Measurements from ENCODE around the gene PPFIA4.

The PPFIA4 gene

DNA sequence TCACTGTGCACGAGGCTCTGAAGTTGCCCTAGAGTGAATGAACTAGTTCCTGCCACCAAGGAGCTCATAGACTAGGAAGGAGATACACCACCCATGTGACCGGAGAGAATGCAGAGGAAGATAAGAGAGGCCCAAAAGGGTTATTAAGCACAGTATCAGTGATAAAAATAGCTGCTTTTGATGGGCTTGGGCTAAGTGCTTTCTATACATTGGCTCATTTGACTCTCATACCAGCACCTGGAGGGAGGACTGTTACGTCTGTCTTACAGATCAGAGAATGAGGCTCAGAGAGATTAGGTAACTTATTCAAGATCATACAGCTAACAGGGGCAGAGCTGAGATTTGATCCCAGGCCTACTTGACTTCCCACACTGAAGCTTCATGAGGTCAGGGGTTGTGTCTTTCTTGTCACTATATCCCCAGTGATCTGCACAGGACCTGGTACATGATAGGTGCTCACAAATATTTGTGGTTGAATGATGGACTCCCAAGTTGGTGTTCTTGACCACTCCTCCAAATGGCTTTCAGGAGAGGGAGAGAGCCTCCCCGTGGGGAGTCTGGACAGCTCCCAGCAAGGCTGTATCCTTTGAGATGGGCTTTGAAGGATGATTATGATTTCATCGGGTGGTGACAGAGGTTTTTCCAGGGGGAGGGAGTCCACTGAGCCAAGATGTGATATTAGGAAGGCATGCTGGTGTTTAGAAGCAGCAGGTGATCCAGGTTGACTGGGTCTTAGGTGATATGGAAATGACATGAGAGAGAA is 14.4 kb downstream of the PPFIA4 start:
- no peak for DNase-seq (ENCODE audit: low read depth, low spot score)

DNA sequence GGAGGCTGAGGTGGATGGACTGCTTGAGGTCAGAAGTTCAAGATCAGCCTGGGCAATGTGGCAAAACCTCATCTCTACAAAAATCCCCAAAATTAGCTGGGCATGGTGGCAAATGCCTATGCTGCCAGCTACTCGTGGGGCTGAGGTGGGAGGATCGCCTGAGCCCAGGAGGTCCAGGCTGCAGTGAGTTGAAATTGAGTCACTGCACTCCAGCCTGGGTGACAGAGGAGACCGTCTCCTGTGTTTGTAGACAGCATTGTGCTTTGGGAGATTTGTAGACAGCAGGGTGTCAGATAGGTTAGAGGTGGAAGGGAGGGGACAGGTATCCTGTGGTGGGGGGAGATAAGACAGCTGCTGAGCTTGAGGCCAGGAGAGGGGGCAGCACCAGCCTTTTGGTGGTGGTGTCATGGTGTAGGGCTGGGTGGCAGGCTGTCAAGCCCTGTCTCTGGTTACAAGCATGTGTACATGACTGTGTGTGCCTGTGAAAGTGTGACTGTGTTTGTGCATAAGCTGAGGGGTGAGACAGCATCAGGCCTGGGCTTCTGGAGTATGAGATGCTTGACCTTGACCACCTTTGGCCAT is 15.2 kb downstream of the PPFIA4 start:
- no peak for DNase-seq (ENCODE audit: low read depth, low spot score)

DNA sequence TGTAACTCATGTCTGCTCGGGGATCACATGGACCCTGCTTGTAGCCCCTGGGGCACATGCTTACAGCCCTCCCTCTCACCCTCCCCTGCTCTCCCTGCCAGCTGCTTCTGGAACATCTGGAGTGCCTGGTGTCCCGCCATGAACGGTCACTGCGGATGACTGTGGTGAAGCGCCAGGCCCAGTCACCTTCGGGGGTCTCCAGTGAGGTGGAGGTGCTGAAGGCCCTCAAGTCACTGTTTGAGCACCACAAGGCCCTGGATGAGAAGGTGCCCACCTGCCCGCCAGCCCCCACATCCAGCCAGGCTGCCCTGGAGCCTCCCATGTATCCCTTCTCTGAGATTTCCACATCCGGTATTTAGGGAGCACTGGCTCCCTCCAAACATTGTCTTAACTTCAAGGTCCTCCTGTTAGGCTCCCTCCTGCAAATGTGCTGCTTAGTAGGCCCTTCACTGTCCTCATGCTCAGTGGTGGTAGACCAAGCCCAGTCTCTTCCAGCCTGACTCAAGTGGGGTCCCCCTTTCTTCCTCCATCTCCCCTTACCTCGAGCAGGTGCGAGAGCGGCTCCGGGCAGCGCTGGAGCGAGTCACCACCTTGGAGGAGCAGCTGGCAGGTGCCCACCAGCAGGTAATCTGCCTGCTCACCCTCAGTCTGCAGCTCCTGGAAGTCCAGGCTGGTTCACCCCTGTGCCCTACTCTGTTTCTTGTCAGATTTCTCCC is 17.7 kb downstream of the PPFIA4 start:
- no peak for DNase-seq (ENCODE audit: low read depth, low spot score)

DNA sequence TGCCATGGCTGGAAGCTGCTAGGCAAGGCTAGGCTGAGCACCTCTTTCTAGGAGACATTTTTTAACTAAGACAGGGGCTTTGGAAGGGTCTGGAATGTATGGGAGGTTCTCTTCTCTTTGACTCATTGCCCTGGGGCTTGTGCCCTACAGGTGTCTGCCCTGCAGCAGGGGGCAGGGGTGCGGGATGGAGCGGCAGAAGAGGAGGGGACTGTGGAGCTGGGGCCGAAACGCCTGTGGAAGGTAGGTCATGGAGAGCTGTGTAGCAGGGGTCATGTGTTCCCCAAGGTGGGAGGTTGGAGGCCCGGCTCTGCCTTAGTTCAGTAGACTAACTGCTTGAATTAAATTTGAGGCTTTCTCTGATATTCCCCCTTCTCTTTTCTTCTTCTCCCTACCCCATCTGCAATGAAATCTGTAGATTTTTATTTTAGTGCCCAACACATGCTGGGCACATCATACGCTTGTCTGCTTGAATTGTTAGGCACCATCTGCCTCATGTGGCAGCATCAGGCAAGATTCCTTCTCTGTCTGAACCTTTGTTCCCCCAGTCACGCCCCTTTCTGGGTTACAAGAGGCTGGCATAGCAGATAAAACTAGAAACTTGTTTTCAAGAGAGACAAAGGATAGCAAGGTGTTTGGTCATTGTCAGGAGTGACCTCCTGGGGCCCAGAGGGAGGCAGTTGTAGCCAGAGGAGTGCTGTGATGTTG is 18.4 kb downstream of the PPFIA4 start:
- DNase-seq (ENCODE audit: low read depth, low spot score) = no peak

DNA sequence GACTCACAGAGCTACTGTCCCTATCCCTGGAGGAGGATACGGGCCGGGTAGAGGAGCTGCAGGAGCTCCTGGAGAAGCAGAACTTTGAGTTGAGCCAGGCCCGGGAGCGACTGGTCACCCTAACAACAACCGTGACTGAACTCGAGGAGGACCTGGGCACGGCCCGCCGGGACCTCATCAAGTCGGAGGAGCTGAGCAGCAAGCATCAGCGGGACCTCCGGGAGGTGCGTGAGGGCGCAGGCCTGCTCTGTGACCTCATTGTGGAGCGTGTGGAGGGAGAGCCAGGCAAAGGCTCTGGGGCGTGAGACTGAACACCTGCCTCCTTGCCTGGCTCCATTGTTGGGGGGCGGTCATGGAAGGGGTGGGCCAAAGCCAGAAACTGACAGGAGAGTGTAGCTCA is 19.0 kb downstream of the PPFIA4 start:
- DNase-seq (ENCODE audit: low read depth, low spot score) = no peak

DNA sequence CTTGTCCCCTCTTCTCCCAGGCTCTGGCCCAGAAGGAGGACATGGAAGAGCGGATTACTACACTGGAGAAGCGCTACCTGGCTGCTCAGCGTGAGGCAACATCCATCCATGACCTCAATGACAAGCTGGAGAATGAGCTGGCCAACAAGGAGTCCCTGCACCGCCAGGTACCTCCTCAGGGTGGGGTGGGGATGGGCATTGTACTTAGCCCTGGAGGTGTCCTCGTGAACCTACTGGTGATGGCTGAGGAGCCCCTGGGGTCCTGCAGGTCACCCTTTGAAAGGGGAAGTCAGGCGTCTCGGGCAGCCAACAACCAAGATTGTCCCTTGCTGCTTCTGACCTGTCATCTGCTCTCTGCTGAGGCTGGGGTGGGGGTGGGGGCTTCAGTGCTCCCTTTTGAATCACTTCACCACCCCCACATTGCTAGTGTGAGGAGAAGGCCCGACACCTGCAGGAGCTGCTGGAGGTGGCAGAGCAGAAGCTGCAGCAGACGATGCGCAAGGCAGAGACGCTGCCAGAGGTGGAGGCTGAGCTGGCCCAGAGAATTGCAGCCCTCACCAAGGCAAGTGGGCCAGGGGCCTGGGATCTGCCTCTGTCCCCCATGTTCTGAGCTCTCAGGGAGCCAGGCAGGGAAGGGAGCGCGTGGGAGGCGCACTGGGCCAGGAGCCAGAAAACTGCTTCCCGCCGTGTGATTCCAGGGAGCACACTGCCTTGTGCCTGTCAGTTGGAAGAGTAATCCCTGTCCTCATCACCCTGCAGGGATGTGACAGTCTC is 19.7 kb downstream of the PPFIA4 start:
- no peak for DNase-seq (ENCODE audit: low read depth, low spot score)

DNA sequence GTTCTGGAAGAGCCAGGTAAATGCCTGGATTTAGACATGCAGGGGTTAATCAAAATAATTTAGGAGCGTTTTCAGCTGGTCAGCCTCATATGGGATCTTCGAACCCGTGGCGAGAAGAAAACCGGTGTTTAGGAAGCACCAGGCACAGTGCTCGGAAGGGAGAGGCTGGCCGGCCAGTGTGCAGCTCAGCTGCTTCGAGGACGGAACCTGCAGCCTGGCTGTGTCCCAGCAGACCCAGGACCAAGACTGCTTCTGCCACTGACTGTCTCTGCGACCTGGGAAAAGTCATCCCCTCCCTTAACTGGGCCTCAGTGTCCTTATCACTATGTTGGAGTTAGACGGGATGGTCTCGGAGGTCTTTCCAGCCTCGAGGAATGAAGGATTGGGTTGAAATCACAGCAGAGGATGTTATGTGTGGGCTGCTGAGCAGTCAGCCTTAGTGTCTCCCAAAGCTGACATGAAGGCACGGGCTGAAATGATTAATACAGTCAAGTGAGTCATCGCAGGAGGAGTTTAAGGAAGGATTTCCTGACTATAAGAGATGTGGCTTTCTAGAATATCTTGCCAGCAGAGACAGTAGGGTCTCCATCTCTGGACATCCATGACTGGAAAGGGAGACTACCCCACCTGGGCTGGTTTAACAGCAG is 20.8 kb downstream of the PPFIA4 start:
- no peak for DNase-seq (ENCODE audit: low read depth, low spot score)

DNA sequence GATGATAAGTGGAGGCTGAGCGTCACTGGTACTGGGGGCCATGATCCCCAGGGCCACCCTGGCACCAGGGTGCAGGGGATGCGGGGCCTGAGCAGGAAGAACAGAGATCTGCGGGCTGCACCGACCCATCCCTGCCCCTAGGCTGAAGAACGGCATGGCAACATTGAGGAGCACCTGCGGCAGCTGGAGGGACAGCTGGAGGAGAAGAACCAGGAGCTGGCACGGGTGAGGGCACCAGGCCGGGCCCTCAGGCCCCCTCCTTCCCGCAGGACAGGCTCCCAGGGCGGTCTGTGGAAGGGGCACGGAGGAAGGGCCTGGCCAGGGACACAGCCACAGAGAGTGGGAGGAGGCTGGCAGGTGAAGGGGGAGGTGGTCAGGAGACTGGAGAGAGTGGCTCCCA is 21.8 kb downstream of the PPFIA4 start:
- DNase-seq (ENCODE audit: low read depth, low spot score) = no peak

DNA sequence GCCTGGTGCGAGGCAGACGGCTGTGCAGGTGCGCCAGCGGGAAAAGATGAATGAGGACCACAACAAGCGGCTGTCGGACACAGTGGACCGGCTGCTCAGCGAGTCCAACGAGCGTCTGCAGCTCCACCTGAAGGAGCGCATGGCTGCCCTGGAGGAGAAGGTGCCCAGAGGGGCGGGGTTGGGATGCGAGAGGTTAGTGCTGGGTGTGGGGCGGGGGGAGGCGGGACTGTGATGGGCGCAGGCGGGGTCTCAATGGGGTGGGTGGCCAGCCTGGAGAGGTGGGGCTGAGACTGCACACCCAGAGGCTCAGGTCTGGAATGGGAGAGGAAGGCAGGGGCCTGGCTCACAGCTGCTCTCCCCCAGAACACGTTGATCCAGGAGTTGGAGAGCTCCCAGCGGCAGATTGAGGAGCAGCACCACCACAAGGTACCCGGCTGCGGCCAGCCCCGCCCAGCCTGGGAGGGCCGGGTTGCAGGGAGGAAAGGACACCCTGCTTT is 22.3 kb downstream of the PPFIA4 start:
- DNase-seq (ENCODE audit: low read depth, low spot score) = no peak

DNA sequence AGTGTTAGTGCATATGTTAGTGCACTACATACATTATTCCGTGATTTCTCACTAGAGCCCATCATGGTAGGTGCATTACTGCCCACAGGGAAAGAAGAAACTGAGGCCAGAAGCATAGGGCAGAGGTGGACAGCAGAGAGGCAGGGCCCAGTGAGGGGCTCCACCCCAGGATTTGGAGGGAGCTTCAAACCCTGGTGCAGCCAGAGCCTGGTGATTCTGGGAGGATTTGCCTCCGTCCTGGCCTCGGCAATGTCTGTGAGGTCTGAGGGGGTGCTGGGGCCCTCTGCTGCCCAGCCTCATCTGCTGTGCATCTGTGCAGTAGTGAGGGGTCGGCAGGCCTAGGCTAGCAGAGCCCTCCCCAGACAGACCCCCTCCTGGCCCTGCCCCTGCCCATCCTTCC is 22.8 kb downstream of the PPFIA4 start:
- no peak for DNase-seq (ENCODE audit: low read depth, low spot score)

DNA sequence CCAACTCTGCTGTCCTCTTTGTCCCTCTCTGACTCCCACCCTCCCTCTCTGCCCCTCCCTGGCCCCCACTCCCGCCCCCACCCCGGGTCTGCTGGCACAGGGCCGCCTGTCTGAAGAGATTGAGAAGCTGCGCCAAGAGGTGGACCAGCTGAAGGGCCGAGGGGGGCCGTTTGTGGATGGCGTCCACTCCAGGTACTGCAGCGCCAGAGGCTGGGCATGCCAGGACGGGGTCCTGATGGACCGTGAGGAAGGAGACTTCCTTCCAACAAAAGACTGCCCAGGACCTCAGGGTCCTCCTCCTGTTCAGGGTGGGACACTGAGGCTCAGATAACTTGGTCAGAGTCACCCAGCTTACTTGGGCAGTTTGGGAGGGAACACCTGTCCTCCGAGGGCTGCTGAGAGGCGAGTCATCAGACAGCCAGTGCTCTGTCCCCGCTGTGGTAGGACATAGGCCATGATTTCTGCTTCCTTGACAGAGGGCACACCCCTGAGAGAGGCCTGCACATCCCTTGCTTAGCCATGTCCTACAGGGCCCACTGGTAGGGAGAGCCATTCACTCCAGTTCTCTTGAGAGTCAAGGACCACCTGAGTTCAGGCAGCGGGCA is 23.4 kb downstream of the PPFIA4 start:
- no peak for DNase-seq (ENCODE audit: low read depth, low spot score)

DNA sequence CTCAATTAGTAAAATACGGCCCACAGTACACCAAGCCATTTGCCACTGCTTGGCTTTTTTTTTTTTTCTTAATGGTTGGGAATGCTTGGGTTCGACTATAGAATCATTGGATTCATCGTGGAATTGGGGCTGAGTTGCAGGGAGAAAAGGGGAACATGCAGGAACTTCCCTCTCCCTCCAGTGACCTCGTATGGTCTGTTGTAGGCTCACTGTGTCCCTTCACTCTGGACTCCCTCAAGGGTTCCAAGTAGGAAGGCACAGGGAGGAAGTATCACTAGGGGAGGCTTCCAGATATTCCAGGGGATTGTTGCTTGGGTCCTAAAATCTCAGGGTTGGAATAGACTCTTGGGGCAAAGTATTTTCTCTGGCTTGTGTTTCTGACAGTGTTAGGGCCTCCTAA is 24.5 kb downstream of the PPFIA4 start:
- DNase-seq (ENCODE audit: low read depth, low spot score) = no peak

DNA sequence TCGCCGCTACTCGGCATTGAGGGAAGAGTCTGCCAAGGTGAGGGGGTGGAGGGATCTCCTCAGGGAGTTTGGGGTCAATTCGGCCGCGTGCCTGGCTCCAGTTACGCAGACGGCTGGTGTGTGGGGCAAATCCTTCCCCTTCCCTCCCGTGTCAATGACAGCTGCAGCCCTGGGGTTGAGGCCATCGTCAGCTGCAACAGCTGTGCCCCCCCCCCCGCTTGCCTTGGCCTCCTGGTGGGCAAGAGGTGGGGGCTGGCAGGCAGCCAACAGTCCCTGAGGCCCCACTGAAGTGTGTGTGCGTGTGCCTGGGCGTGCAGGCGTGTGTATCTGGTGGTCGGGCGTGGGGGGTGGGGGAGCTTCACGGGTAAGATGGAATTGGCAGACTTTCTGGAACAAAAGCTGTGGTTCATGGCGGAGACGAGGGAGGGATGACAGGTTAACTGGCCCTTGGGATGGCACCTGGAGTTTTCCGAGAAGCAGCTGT is 25.6 kb downstream of the PPFIA4 start:
- no peak for DNase-seq (ENCODE audit: low read depth, low spot score)

DNA sequence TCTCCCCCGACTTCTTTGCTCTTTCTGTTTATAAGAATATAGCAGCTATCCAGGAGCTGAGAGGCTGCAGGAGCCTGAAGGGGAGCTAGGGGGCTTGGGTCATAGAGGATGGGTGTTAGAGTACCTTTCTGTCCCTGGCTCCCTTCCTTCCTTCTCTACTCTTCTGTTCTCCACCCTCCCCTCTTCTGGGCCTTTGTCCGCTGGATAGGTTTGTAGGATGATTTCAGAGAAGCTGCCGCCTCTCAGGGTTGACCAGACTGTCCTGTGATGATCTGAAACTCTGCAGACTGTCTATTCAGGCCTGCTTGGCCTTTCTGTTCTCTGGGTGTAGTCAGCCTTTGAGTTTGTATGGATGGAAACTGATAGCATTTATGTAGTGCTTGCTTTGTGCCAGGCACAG is 26.3 kb downstream of the PPFIA4 start:
- DNase-seq (ENCODE audit: low read depth, low spot score) = no peak

DNA sequence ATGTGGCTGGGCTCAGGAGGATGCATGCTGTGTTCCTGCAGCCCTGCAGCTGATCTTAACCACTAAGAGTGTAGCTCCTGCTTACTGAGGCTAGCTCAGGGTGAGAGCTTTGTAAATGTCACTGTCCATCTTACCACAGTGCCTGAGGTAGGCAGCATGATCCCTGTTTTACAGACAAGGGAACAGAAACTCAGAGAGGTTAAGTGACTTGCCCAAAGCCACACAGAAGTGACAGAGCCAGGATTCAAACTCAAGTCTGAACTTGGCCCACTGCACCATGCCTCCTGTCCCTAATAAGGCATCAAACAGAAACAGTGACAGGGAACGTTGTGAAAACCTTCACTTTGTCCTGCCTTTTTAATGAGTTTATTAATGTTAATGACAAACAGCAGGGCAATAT is 27.9 kb downstream of the PPFIA4 start:
- DNase-seq (ENCODE audit: low read depth, low spot score) = no peak

DNA sequence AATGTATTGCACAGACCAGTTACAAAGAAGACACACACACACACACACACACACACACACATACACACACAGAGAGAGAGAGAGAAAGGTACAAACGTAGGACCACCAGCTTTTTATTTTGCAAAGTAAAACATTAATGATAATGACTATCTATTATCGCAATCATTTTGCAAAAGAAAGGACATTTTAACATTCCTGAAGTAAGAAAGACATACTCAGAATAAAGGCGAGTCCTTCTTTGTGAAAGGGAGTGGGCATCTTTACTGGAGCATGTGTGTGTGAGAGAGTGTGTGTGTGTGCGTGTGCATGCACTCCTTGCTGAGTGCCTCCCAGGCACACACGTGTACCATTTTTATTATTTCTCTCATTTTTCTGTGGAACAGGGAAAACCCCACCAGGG is 28.4 kb downstream of the PPFIA4 start:
- DNase-seq (ENCODE audit: low read depth, low spot score) = no peak

DNA sequence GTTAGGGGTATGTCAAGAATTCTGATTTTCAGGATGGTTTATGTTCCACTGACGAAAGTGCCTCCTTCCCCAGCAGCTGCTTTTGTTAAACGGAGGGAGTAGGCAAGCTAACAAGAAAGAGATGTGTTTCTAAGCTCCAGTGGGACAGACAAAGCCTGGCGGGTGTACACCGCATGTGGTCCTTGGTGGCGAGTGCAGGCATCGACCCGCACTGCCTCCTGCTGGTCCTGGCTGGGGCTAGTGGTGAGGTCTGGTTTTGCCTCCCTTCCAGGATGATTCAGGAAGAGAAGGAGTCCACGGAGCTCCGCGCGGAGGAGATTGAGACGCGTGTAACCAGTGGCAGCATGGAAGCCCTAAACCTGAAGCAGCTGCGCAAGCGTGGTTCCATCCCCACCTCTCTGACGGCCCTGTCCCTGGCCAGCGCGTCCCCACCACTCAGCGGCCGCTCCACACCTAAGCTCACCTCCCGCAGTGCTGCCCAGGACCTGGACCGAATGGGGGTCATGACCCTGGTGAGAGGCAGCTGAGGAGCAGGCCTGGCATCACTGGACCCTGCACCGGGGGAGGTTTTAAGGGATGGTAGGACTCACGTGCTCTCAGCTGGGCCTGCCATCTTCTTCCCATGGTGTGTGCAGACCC is 29.0 kb downstream of the PPFIA4 start:
- no peak for DNase-seq (ENCODE audit: low read depth, low spot score)

DNA sequence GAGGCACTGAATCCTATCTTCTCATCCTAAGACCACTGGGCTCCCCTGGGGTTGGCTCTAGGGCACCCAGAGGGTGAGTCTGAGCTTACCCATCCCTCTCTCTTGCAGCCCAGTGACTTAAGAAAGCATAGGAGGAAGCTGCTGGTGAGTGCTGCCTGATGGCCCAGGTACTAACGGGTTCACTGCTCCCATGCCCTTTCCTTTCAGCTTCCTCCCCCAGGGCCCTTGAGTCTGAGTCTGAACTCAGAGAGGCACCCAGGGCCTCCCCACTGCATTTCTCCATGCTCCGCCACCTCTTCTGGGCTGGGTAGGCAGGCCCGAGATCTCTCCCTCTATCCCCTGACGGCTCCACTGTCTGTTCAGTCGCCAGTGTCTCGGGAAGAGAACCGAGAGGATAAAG is 29.7 kb downstream of the PPFIA4 start:
- no peak for DNase-seq (ENCODE audit: low read depth, low spot score)

DNA sequence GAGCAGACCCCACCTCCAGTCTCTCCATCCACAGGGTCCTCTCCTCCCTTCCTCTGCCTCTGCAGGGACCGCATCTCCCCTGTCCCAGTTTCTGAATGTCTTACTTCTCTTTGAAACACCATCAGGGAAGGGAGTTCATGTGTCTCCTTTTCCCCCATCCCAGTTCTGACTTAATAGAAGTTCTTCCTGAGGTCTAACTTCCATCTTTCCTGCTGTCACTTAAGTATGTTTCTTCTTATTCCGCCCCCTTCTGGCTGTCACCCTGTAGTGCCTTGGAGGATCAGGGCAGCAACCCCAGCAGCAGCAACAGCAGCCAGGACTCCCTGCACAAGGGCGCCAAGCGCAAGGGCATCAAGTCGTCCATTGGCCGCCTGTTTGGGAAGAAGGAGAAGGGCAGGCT is 30.2 kb downstream of the PPFIA4 start:
- no peak for DNase-seq (ENCODE audit: low read depth, low spot score)

Measured in activated naive CD8-positive, alpha-beta T cell treated with anti-CD3 and anti-CD28 coated beads, Interleukin-2, amount 50 U/mL, for 16 hours (primary cell).